ENCODE data around the gene LIN9.

- TF ChIP-seq POLR2A (IDR thresholded peaks at IDR 0.05) (no peak), CTCF (IDR thresholded peaks at IDR 0.05 in 8 of 11, conservative IDR thresholded peaks at IDR 0.05 in 3 of 11) (no peak)
Measured at GRCh38 chr1:226351709-226352108, 42.7 kb upstream of the LIN9 start.
